Mononuclear cell (primary cell): ENCODE data around the gene ELMOD3. TPM values are rescaled to one million over a fixed set of nuclear protein-coding genes. Genes with fewer than 3 reads are reported as not detected.

ENCODE experiments used
- H3K27me3 ChIP-seq: 2 replicates; pipeline ENCODE4 v1.6.0; 2011; ENCODE audit warnings: low read length, control low read depth; ENCODE audit not compliant: insufficient read depth
- H3K4me1 ChIP-seq: 2 replicates; pipeline ENCODE4 v1.5.1; 2011; ENCODE audit warnings: mild to moderate bottlenecking, low read length, control low read depth; ENCODE audit not compliant: insufficient read depth
- H3K4me3 ChIP-seq: 2 replicates; pipeline ENCODE4 v1.5.1; 2011; ENCODE audit warnings: mild to moderate bottlenecking, low read length, moderate library complexity
- H3K9me3 ChIP-seq: 2 replicates; pipeline ENCODE4 v1.5.1; 2011; ENCODE audit warnings: low read depth, mild to moderate bottlenecking, control low read depth, low read length
- total RNA-seq: library from RNA; depleted of rRNA; stranded (reverse); fragments of >200 nt; gene quantifications from one replicate; pipeline ENCODE4 v1.2.3, GENCODE V29; 2012

The ELMOD3 gene
- total RNA-seq, 1 donor = 12.8 TPM

GRCh38 chr2:85418132-85419008 lies 63.8 kb downstream of the ELMOD3 start, which contains the start of gene SH2D6:
Gene SH2D6, plus strand, starts transcription at chr2:85418714. Its CDS starts 10,752 bp downstream, at chr2:85429466.
- peak within 1 kb of the TSS; percentile 89 for H3K4me3 ChIP-seq
- H3K27me3 ChIP-seq = no peaks in the 10 kb centered on the region
- no peaks in the 10 kb centered on the region for H3K9me3 ChIP-seq
- peaks cover 65% of the 10 kb centered on the region for H3K4me1 ChIP-seq

GRCh38 chr2:85419009-85419675 lies 64.6 kb downstream of the ELMOD3 start:
- Histone ChIP-seq H3K9me3 (no peaks in the 10 kb centered on the region), H3K27me3 (no peaks in the 10 kb centered on the region), H3K4me3 (peak overlapping the region; percentile 89), H3K4me1 (peaks cover 58% of the 10 kb centered on the region)

GRCh38 chr2:85420536-85421259 lies 66.1 kb downstream of the ELMOD3 start:
- peaks cover 45% of the 10 kb centered on the region for H3K4me1 ChIP-seq
- no peaks in the 10 kb centered on the region for H3K27me3 ChIP-seq
- H3K4me3 ChIP-seq = no peak overlapping the region
- H3K9me3 ChIP-seq = no peaks in the 10 kb centered on the region

GRCh38 chr2:85421260-85422071 lies 66.9 kb downstream of the ELMOD3 start:
- no peak overlapping the region for H3K4me3 ChIP-seq

GRCh38 chr2:85422072-85422457 lies 67.5 kb downstream of the ELMOD3 start:
- no peak overlapping the region for H3K4me3 ChIP-seq
- H3K9me3 ChIP-seq = no peaks in the 10 kb centered on the region
- no peaks in the 10 kb centered on the region for H3K27me3 ChIP-seq
- peaks cover 35% of the 10 kb centered on the region for H3K4me1 ChIP-seq

More at GRCh38 chr2:85421260-85422071, 66.9 kb downstream of the ELMOD3 start:
- Histone ChIP-seq H3K9me3 (no peaks in the 10 kb centered on the region), H3K4me1 (peaks cover 37% of the 10 kb centered on the region), H3K27me3 (no peaks in the 10 kb centered on the region)

- Histone ChIP-seq H3K4me3 (no peak overlapping the region), H3K27me3 (no peaks in the 10 kb centered on the region), H3K4me1 (peaks cover 38% of the 10 kb centered on the region), H3K9me3 (no peaks in the 10 kb centered on the region)
These were observed 69.0 kb downstream of the ELMOD3 start for GRCh38 chr2:85423525-85423924.

GRCh38 chr2:85425588-85425987 lies 71.0 kb downstream of the ELMOD3 start:
- Histone ChIP-seq H3K27me3 (no peaks in the 10 kb centered on the region), H3K4me3 (no peak overlapping the region), H3K4me1 (peaks cover 32% of the 10 kb centered on the region), H3K9me3 (no peaks in the 10 kb centered on the region)

- H3K4me3 ChIP-seq = no peak overlapping the region
- H3K27me3 ChIP-seq = no peaks in the 10 kb centered on the region
- no peaks in the 10 kb centered on the region for H3K9me3 ChIP-seq
- peaks cover 22% of the 10 kb centered on the region for H3K4me1 ChIP-seq
These were observed 72.8 kb downstream of the ELMOD3 start for GRCh38 chr2:85427300-85427835.

- Histone ChIP-seq H3K4me3 (no peak overlapping the region), H3K27me3 (no peaks in the 10 kb centered on the region), H3K4me1 (peaks cover 22% of the 10 kb centered on the region), H3K9me3 (no peaks in the 10 kb centered on the region)
These were observed 73.8 kb downstream of the ELMOD3 start for GRCh38 chr2:85428343-85428881.

- H3K4me1 ChIP-seq = peaks cover 22% of the 10 kb centered on the region
- no peaks in the 10 kb centered on the region for H3K9me3 ChIP-seq
- no peak overlapping the region for H3K4me3 ChIP-seq
- H3K27me3 ChIP-seq = no peaks in the 10 kb centered on the region
These were observed 74.8 kb downstream of the ELMOD3 start for GRCh38 chr2:85429213-85429923.

GRCh38 chr2:85429924-85430289 lies 75.3 kb downstream of the ELMOD3 start:
- Histone ChIP-seq H3K4me1 (peaks cover 26% of the 10 kb centered on the region), H3K4me3 (no peak overlapping the region), H3K9me3 (no peaks in the 10 kb centered on the region), H3K27me3 (no peaks in the 10 kb centered on the region)

- Histone ChIP-seq H3K9me3 (no peaks in the 10 kb centered on the region), H3K4me1 (peaks cover 33% of the 10 kb centered on the region), H3K4me3 (no peak overlapping the region), H3K27me3 (no peaks in the 10 kb centered on the region)
These were observed 76.4 kb downstream of the ELMOD3 start for GRCh38 chr2:85430752-85431569.
